ENCODE results near the gene TNFSF15.

The TNFSF15 gene

GRCh38 chr9:114798101-114798500 lies 7.7 kb downstream of the TNFSF15 start:
- DNase-seq: no peak
- intact Hi-C loops (cut with DNase I): no loop called here

- DNase-seq: no peak
- intact Hi-C loops (cut with DNase I): no loop called here
These were observed 13.4 kb downstream of the TNFSF15 start for GRCh38 chr9:114792396-114792795.

DNA sequence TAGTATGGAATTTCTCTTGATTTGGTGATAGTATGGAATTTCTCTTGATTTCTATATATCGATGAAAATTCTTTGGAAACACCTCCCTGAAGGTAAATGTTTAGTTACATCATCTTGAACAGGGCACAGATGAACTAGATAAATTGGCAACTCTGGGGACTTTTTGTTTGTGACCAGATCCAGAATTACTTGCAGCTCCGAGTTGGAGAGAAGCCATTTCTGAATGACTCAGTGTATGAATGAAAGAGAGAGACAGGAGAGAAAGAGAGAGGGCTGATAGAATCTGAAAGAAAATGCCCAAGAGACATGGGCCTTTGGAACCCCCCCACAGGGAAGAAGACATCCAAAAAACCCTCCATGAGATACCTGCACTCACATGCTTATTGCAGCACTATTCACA lies 14.1 kb downstream of the TNFSF15 start:
- intact Hi-C loops (cut with DNase I): no loop called here
- no peak for DNase-seq

DNA sequence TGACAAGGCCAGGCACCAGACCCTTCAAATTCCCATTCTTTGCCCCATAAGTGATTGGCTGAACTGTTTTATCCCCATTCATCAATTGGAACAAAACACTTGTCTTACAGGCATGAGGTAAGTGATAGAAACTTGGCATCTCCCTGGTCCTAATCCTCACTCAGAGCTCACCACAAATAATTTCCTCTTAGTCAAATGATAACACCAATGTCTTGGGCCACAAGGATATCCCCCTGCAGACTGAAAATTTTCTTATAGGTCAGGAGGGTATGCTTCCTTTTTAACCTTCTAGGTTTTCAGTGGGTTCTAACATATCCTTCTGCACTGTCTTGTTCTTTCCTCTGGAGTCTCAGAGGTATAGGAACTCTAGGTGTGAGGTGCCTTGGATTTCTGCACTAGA lies 14.5 kb downstream of the TNFSF15 start:
- intact Hi-C loops (cut with DNase I): no loop called here
- DNase-seq: no peak

DNA sequence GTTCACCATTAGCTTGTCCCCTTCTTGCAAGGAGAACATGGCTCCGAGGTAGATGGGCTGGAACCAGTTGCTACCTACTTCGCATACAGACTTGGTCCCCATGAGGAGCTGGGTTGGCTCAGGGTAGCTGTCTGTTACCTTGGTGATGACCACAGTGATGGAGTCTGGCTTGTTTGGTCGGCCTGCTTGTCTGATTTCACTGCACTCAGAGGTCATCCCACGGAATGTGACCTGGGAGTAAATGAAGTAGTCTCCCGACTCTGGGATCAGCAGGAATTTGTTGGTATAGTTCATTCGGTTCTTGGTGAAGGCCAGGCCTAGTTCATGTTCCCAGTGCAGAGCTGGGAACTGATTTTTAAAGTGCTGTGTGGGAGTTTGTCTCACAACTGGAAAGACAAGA lies 15.3 kb downstream of the TNFSF15 start:
- DNase-seq: peak in 9 of 42 donors; percentile 4 to 44 (median 21)
- intact Hi-C loops (cut with DNase I): no loop called here

- DNase-seq: no peak
- intact Hi-C loops (cut with DNase I): no loop called here
These were observed 16.8 kb downstream of the TNFSF15 start for GRCh38 chr9:114789006-114789405.

DNA sequence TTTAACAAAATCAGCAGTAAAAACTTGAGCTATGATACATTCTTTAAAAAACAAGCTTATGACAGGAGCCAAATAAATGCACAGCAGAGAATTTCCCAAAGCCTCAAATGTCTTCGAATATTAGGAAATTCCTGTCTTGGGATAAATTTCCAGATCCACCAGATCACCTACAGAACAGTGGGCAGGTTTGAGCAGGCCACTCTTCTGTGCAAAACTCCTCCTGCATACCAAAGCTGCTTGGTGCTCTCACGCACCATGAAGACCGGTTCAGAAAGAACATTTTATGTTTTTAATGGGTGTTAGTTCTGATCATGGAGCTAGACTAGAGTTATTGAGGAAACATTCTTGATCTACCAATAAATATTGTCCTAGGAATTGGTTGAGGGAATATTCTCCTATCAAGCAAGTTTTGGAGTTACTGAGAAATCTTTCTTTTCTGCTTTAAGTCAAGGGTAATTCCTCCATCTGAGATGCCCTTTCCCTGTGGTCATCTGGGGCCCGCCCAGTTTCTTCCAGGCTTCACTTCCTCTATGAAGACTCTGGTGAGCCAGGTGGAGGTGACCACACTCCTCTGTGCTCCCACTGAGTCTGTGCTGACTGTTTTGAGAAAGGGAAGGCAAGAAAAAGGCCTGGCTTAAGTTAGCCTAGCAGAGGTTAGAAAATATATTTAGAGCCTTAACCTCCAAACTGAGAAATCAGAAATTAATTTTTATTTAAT lies 17.9 kb downstream of the TNFSF15 start:
- no peak for DNase-seq
- intact Hi-C loops (cut with DNase I): no loop called here

- no peak for DNase-seq
- intact Hi-C loops (cut with DNase I): no loop called here
These were observed 18.6 kb downstream of the TNFSF15 start for GRCh38 chr9:114787214-114787613.

- no peak for DNase-seq
- intact Hi-C loops (cut with DNase I): no loop called here
These were observed 19.8 kb downstream of the TNFSF15 start for GRCh38 chr9:114785866-114786650.

- DNase-seq: no peak
- intact Hi-C loops (cut with DNase I): no loop called here
These were observed 21.0 kb downstream of the TNFSF15 start for GRCh38 chr9:114784721-114785279.

DNA sequence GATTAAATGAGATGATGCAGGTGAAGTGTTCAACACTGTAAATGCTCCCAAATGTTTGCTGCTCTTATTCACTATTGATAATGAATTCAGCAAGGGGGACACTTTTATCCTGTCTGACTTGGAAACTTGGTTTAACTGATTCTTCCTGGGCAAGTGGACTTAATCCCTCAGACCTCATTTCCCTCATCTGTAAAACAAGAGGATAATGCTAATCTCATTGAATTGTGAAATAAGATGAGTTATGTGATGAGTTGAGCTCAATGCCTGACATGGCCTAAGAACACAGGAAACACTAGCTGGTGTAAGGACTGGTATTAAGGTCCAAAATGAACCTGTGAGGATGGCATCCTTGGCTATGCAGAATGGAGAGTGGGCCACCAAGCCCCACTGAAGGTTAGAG lies 23.3 kb downstream of the TNFSF15 start:
- intact Hi-C loops (cut with DNase I): no loop called here
- no peak for DNase-seq

DNA sequence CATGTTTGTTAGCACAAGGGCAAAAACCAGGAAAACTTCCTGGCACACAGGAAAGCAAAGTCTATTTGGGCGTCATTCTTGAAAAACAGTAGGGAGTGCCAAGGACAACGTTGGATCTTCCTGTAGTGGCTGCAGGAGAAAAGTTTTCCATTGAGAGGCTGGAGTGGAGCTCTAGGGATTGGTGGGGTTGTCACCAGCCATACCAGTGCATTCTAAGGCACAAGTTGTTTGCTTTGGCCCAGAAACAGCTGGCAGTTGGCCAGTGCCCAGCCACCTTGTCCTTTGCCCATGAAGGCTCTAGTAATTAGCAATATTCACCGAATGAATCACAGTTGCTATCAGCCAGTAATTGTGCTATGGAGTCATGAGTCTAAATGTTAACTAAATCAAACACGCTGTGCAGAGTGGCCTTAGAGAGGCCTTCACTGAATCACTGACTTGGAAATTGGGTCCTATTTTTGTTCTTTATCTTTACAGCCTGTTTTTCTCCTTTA lies 26.4 kb downstream of the TNFSF15 start:
- no peak for DNase-seq
- intact Hi-C loops (cut with DNase I): no loop called here

- intact Hi-C loops (cut with DNase I): no loop called here
- no peak for DNase-seq
These were observed 27.8 kb downstream of the TNFSF15 start for GRCh38 chr9:114777821-114778609.

GRCh38 chr9:114776683-114777399 lies 29.0 kb downstream of the TNFSF15 start:
- DNase-seq: no peak
- intact Hi-C loops (cut with DNase I): no loop called here

DNA sequence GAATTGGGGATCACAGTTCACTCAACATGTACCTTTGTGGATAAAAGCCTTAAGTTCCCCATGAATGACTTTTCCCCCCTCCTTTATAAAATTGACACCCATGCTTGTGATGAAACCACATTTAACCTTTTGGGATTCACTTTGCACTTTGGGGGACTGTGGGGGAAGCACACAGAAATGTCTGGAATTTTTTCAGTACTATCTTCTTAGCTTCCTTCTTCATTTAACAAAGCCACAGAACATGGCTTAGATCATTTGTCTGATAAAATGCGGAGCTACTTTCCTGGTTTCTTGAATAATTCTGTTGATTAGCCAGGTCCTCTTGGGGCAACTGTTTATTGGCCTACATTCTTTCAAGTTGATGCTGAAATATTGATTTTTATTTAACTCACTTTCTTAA lies 29.9 kb downstream of the TNFSF15 start:
- no peak for DNase-seq
- intact Hi-C loops (cut with DNase I): no loop called here

- DNase-seq: no peak
- intact Hi-C loops (cut with DNase I): no loop called here
These were observed 30.7 kb downstream of the TNFSF15 start for GRCh38 chr9:114775121-114775520.

- intact Hi-C loops (cut with DNase I): no loop called here
- DNase-seq: no peak
These were observed 31.3 kb downstream of the TNFSF15 start for GRCh38 chr9:114774524-114774923.

DNA sequence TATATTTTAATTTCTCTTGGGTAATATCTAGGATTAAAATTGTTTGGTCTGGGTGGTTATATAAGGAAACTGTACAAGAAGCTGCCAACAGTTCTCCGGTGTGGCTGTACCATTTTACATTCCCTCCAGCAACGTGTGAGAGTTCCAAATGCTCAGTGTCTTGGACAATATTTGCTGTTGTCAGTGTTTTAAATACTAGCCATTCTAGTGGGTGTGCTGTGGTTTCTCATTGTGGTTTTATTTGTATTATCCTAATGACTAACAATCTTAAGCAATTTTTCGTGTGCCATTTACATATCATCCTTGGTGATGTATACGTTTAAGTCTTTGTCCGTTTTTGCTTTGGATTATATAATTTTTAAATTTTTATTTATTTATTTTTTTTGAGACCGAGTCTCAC lies 34.0 kb downstream of the TNFSF15 start:
- intact Hi-C loops (cut with DNase I): no loop called here
- DNase-seq: no peak

DNA sequence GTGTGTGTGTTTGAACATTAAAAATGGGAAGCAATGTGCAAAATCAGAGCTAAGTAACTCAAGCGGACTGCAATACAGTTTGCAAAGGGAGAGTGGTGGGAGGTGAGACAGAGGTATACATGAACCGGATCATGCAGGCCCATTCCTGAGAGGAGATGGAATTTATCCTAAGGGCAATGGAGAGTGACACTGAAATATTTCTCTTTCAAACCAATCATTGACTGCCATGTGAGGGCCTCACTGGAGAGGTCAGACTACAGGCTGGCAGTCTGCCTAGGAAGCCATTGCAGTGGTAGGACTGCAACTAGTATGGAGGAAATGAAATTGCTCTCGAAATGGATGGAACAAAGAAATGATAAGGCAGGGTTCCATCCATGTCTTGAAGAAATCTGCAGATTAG lies 34.8 kb downstream of the TNFSF15 start:
- intact Hi-C loops (cut with DNase I): no loop called here

More for the DNA sequence above, 34.8 kb downstream of the TNFSF15 start:
- DNase-seq: no peak
